GM19324 (cell line): ENCODE data around the gene LRRC4C.
"Not testable (repeated sequence)": the region's sequence is repeated elsewhere in the genome, so short reads cannot be mapped to it uniquely, and the experiment has no call there.

ENCODE experiments used
- ATAC-seq: cut with Tn5 transposase; IDR thresholded peaks from one replicate; pipeline ENCODE4 v1.9.1; 2021; ENCODE audit warnings: mild to moderate bottlenecking, moderate library complexity; ENCODE audit not compliant: unreplicated experiment, low FRiP score

Gene LRRC4C

DNA sequence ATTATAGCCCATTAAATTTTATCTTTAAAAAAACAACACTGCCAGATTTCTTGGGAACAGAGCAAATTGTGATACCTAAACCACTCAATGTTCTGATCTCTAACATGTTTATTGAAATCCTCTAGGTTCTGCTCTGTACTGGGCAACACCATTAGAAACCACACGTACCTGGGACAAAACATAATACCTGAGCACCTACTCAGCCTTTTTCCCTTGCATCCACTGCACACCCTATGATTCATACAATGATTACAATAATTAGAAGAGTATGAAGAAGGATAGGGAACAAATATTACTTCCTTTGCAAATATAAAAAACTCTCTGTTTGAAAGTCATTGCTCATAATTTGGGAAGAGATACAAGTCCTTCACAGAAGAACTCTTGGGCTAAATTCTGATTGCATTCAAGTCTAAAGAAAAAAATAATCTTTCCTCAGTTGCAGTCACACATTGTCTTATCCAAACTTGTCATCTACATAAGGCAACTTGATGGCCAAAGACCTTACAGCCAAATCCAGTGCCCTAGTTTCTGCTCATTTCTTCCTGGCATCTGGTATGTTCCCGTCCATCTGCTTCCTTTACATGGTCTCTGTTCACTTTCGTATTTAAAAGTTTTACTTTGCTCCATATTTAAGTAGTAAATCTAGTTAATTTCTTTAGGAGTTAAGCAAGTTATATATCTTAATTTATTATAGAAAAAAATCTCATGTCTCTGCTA lies 407.4 kb downstream of the LRRC4C start:
- no peak for ATAC-seq

DNA sequence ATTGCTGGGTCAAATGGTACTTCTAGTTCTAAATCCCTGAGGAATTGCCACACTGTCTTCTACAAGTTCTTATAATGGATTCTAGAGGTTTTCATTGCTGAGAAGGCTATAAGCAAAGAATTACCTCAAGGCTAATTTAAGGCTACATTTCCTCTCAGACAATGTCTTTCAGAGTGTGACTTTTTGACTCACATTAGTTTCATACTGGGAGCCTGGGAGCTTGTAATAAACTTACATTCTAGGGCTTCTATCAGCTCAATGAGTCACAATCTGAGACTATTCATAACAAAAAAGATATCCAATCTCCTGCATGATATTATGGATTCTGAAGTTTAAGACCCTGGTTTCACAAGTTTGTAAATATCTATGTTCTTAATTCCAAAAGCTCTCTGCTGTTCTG lies 408.7 kb downstream of the LRRC4C start:
- no peak for ATAC-seq

DNA sequence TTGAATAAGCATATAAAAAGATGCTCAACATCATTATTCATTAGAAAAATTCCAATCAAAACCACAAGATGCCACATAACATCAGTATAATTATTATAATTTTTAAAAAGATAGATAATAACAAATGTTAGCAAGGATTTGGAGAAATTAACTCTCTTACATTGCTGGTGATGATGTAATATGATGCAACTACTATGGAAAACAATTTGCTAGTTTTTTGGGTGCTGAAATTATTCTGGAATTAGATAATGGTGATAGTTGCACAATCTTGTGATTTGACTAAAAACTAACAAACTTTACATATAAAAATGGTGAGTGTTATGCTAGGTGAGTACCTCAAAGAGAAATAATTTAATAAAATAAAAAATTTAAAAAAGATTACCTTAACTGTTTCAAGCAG lies 412.2 kb downstream of the LRRC4C start:
- no peak for ATAC-seq

DNA sequence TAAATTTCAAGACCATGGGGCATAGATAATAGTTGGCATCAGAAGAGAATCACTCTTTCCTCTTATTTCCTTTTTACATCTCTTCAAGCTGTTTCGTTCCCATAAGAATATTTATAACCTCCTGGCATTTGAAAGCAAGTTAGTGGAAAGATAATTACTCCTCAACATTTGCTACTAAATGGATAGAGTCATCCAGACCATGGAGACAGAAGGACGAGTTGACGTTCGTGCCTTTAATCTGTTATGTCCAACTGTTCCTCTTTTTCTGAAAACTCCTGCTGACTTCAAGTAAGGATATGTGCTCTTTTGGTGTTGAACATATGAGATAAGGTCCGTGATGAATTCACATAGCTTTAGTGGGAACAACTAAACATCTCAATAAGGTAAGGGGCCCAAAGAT lies 414.2 kb downstream of the LRRC4C start:
- no peak for ATAC-seq

DNA sequence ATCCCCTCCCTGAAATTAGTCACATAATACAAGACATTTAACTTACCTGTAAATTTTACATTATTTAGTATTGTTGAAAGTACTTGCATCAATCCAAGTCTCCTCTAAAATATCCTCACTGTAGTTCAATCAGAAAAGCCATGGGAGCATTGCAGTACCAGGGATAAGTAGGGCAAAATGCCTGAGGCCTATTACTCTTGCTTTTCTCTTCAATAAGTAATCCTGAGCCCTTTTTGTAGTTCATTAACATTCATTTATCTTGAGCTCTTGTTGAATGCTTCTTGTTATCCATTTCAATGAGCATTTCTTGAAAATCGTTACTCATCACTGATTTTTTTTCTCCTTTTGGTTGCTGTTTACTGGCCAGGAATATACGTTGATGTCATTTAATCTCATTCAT lies 414.7 kb downstream of the LRRC4C start:
- no peak for ATAC-seq

DNA sequence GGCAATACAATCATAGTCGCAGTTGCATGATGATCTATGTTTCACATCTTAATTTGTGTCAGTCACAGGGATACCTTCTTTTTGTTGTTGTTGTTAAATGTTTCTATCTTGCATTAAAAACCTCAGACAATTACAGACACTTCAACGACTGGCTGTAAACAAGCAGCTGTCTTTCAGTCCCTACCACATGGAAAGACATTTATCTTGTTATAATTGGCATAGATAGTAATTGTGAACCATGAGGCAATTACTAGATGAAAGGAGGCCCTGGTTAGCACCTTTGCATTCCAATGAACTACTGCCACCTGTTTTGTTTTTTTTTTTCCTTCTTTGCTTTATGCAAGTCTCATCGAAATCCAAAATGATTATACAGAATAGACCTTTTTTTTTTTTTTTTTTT lies 416.8 kb downstream of the LRRC4C start:
- ATAC-seq, result no peak

DNA sequence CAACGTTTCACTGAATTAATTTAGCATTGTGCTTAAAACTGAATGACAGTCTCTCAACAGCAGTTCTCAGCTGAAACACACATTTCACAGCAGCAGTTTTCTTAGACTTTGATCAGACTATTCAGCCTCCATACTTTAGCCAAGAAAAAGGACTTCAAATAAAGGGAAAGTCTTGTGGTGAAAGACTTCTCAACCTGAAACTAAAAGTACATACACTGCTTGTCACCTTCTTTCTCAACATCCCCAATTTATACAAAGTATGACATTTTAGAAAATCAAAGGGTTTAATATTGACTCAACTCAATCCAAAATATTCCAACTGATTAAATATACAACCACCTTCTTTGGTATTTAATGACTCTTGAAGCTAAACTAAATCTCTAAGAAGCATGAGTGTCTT lies 419.0 kb downstream of the LRRC4C start:
- no peak for ATAC-seq

DNA sequence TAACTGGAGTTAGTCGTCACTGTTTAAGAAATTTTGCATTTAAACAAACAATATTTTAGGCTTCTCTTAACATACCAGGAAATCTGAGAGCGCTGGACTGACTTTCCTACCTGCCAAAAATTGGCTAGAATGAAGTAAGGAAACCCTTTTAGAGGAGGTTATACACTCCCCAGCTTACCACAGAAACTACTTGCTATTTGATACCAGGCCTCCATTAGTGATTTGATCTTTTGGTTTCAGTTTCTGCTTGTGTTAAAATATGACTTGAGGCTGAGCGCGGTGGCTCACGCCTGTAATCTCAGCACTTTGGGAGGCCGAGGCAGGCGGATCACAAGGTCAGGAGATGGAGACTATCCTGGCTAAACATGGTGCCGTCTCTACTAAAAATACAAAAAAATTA lies 419.9 kb downstream of the LRRC4C start:
- ATAC-seq, result no peak

DNA sequence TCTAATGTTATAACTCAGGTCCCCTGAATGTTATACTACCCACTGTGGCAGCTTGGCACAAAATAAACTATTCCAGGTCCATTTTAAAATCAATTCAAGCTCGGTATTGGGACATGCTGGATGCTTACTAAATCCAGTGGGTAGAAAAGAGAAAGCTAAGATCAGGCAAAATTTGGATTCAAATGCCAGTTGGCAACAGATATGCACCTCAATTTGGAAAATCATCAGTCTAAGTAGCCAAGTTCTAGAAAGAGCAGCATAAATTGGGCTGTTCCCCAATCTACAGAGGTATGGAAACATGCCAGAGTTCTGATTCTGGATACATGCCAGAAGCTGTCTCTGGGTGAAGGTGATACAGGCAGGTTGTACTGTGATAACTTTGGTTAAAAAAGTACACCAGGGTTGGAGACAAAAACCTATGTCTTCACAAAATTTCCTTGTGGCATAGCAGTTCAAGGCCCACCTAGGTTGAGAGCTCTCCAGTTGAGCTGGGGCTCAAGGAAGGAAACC lies 427.8 kb downstream of the LRRC4C start:
- ATAC-seq, result no peak

DNA sequence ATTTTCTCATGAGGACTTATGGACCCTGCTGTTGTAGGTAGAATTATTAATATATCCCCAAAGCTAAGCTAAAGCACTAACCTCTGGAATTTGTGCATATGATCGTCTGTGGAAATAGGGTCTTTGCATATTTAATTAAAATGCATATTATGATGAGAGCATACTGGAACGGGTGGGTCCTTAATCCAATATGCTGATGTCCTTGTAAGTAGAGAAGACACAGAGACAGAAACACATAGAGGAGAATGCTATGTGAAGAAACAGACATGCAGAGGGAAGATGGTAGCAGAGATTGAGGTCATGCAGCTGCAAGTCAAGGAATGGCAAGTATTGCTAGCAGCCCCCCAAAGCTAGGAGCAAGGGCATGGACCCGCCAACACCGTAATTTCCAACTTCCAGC lies 439.2 kb downstream of the LRRC4C start:
- no peak for ATAC-seq

DNA sequence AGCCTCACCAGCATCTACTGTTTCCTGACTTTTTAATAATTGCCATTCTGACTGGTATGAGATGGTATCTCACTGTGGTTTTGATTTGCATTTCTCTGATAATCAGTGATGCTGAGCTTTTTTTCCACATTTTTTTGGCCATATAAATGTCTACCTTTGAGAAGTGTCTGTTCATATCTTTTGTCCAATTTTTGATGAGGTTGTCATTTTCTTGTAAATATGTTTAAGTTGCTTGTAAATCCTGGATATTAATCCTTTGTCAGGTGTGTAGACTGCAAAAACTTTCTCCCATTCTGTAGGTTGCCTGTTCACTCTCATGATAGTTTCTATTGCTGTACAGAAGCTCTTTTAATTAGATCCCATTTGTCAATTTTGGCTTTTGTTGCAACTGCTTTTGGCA lies 439.8 kb downstream of the LRRC4C start:
- not testable (repeated sequence) for ATAC-seq

DNA sequence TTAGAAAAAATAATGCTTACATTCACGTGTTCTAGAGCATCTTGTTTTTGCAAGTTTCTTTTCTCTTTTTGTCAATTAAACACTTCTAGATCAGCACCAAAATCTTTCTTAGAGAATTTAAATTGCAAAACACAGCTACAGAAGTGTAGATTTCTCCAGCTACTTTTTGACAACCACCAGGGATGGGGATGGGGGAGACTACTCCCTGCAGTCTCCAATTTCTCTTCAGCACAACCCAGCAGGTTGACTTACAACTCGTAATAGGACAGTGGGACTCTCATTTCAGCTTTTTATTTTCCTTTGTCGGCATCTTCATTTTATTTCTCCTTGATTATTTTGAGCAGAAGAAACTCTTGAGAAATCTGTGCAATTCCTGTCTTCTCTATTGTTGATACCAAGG lies 441.2 kb downstream of the LRRC4C start:
- no peak for ATAC-seq

DNA sequence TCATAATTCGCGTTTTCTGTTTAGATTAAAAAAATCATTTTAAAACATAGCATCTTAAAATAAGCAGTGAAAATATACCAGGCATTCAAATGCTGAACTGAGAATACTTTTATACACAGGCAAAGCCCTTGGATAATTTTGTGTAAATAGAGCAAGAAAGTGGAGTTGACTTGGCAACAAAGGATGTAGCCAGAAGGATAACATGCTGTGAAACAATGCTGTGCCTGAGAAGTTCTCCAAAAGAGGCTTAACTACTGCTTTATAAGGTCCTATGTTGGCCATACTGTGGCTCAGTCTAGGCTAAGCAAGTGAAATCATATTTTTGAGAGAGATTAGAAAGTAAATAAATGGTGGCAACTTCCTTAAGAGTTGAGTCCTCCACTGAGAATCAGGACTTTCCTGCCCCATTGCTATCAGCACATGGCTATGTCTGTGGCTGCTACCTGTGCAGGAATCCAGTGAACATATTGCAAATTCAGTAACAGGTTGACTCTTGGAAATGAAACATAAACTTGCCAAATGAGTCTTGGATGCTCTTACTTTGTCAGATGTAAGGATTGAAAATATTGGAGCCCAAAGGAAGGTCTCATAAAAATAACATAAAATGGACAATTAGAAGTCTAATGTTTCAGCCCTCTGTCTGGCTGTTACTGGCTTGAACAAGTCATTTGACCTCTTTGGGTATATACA lies 448.9 kb downstream of the LRRC4C start:
- ATAC-seq, result no peak

DNA sequence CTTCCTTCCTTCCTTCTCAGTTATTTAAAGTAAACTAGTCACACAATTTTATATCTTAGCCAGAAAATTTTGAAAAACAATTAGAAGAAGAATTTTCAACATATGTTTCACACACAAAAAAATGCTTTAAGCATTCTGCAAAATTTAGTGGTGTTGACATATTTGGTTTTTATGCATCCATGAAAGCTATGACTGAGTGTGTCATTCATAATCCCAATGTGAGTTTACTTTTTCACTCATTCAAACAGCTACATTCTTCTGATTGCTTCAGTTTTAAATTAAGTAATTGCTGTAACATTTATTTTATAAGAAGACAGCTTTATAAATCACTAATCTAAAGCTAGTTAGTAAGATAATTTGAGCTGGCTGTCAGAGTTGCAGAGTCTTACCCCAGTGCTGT lies 453.5 kb downstream of the LRRC4C start:
- no peak for ATAC-seq

DNA sequence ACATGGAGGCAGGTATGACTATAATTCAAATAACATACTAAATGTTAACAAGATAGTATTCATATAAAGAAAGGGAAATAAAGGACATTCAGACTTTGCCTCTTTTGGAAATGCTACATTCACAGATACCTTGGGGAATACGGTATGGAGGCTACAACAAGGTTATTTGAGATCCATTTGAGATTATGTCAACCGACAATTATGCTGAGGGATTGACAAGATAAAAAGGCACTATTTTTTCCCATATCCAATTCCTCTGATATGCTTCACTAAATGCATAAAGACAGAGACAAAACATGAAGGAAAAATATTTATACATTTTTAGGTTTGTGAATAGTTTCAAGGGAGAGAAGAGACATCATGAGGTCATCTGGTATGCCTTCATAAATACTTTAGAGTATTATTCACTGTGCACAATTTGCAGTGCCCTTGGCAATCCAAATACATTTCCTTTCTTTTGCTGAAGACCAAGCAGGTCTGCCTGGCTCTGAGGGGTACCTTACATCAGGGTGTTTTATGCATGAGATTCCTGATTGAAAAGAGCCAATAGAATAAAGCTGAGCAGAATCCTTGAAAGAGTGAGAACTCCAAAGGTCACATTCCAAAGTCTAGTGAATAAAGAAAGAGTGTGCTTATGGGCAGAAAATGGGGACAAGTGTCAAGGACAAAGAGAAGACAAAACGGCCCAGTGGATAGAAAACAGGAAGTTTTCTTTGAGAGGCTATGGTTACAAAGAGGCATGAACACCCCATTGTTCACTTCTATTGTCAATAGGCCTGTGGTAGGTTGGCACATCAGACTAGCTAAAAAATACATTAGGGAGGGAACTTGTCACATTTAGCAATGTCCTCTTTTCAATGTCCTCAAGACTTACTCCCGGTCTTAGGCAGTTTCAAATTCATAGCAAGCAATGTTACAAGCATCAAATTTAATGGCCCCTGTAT lies 455.8 kb downstream of the LRRC4C start:
- ATAC-seq, result no peak

DNA sequence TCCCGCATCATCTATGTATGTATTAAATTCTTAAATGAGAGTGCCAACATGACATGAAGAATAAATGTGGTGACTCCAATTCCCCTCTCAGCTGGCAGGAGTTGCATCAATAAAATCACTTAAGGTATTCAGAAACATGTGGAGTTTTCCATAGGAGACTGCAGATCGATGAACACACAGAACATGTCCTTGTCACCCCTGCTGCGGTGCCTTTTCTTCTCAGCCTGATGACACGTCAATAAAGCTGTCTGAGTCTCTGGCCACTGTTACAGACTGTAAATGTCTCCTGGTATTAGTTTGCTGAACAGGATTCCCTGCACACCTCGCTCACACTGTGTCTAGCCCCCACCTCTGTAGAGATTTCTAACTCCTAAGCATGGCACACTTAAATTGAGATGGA lies 460.5 kb downstream of the LRRC4C start:
- ATAC-seq, result no peak

DNA sequence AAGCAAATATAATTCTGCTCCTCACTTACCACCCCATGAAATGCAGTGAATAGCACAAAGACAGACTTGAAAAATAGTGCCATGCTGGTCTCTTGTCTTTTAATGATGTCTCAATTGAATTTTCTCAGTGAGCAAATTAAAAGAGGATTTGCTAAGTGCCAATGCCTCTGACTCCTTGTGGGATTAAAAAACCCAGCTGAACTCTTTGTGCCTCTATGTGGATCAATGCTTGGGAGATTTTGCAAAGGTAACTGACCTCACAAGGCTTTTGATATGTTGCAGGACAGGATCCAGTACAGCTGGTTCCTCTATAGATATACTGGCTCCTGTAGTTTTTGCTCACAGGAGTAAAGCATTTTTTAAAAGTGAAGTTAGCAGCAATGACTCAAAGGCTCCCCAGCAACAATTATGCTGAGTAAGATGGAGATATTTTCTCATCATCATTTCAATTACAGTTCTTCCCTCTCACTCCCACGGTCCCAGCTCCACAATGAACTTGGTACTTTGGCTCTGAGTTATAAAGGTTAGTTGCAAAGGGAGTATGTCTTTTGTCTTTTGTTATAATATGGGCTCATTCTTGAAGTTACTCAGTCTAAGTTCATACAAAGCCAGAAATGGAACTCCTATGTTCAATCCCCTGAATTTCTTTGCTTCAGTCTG lies 471.5 kb downstream of the LRRC4C start:
- ATAC-seq, result no peak

DNA sequence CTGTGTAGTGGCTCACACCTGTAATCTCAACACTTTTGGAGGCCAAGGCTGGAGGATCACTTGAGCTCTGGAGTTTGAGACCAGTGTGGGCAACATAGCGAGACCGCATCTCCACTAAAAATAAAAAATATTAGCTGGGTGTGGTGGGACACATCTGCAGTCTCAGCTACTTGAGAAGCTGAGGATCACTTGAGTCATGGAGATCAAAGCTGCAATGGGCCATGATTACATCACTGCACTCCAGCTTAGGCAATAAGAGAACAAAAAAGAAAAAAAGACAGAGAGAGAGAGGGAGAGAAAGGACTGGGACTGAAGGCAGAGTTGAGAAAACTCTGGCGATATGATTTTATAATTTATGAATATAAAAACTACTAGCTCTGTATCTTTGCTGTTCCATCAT lies 473.1 kb downstream of the LRRC4C start:
- ATAC-seq, result no peak

DNA sequence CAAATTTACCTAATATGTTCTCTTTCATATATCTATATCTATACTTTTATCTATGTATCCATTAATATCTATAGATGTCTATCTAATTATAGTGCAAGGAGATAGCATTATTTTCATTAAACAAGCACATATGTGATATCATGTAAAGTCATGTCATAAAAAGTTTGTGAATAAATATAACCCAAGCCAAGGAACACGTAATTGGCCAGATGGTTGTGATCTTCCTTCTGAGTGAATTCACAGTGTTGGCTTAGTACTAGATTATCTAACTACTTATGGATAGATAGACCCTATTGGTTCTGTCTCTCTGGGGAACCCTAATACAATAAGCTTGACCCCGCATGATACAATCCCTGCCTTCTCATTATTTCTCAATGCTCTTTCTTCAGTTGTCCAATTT lies 484.4 kb downstream of the LRRC4C start:
- ATAC-seq, result no peak

DNA sequence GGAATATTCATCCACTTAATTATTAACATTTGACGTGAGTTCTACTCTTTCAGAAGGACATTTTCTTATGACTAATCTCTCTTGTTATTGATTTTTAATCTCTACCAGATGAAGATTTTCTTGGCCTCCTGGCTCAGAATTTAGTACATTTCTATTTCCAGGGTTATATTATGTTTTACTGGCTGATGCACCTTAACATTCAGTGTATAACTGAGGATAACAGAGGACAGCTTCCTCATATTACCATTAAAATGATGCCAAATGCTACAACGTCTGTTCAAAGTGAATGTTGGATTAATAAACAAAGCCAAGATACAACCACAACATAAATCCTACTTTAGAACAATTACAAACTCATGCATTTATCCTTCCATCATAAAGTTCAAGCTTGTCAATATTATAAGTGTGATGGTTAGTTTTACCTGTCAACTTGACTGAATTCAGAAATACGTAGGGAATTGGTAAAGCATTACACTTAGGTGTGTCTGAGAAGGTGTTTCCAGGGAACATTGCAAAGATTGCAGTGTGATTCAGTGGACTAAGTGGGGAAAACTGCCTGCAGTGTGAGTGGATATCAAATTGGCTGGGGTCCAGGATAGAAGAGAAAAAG lies 485.2 kb downstream of the LRRC4C start:
- ATAC-seq, result no peak
